GM19023 (cell line): ENCODE data around the gene DDX10.
A peak's percentile ranks its signal among the peaks of the same experiment; 100 is the strongest.

Source experiments
- ATAC-seq: cut with Tn5 transposase; IDR thresholded peaks from one replicate; pipeline ENCODE4 v1.9.1; 2021; ENCODE audit warnings: mild to moderate bottlenecking, moderate library complexity; ENCODE audit not compliant: unreplicated experiment

Gene DDX10

GRCh38 chr11:108929241-108929640 is 264.4 kb downstream of the DDX10 start:
- no peak for ATAC-seq

DNA sequence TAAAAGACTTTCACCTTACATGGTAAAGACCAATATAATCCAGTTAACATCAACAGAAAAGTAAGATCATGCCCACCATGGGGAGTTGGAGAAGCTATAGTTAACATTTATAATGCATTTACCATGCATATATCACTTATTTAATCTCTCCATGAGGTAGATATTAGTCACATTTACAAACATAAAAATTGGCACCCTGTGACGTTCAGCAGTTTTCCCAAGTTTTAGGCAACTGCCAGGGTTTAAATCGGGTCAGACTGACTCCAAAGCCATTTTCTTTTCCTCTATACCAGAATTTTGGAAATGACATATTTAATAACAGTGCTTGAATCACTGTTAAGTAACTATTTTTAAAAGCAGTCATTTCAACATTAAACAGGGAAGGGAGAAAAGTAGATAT is 266.3 kb downstream of the DDX10 start:
- no peak for ATAC-seq

- no peak for ATAC-seq
Observed at GRCh38 chr11:108933630-108934029, 268.8 kb downstream of the DDX10 start.

DNA sequence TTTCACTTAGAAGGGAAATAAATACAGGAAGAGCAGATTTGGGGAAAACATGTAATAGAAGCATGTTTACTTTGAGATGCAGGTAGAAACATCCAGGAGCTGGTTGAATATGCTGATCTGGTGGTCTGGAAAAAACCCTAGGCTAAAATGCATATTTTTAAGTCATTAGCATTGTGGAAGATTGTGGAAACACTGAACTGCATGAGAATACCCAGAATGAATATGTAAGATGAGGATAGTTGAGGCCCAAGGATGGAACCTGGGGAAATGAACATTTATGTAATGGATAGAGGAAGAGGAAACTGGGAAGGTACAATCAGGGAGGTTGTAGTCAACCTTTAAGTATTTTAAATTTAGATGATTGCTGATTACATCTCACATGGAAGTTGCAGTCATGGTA is 269.4 kb downstream of the DDX10 start:
- ATAC-seq = no peak

DNA sequence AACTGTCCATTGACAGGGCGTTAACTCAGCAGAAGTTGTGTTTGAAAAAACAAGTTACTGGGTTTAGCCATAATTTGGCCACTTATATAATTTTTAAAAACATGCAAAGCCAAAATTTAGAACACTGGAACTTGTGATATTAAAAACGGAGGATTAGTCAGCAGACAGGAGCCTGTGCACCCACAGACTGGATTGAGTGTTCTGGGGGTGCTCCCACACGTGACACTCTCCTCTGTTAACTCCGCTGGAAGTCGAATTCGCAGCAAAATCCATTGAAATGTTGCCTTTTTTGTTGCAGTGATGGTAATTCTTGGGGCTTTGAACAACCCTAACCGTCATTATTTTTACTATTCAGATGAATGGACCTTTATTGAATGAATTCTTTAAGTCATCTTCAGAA is 269.8 kb downstream of the DDX10 start:
- ATAC-seq = no peak

DNA sequence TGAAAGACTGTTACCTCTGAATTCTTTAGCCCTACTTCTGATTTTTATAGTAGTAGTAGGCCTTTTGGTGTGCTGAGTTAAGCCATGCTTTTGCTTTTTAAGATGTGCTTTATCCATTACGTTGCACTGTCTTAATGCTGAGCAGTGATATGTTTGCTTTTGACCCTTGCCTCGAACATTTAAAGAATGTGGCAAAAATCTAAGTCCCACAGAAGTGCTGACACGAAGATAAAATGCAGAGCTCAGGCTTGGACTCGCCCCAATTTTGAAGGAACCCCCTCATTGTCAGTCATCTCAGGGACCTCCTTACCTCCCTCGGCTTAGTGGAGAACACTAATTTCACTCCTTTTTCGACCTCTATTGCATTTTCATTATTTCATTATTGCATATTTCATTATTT is 272.9 kb downstream of the DDX10 start:
- ATAC-seq = no peak

- no peak for ATAC-seq
Observed at GRCh38 chr11:108938604-108939003, 273.7 kb downstream of the DDX10 start.

GRCh38 chr11:108939135-108939534 is 274.3 kb downstream of the DDX10 start:
- no peak for ATAC-seq

DNA sequence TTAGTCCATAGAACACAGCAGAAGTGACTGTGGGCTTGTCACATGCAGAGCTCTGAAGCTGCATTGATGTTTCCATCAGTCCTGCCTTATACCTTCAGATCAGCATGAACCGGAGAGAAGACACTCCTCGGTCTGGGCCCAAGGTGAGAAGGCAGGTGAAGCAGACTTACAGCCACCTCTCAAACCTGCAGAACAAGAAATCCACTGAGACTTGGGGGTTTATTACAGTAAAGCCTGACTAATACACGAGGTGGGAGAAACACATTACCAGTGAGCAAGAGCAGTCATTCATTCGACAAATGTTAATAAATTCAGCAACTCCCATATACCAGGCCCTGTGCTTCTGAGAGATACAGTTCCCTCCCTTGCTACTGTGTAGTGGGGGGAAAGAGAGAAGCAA is 279.0 kb downstream of the DDX10 start:
- no peak for ATAC-seq

GRCh38 chr11:108944471-108945178 is 279.8 kb downstream of the DDX10 start:
- no peak for ATAC-seq

- ATAC-seq = no peak
Observed at GRCh38 chr11:108945341-108945740, 280.5 kb downstream of the DDX10 start.

DNA sequence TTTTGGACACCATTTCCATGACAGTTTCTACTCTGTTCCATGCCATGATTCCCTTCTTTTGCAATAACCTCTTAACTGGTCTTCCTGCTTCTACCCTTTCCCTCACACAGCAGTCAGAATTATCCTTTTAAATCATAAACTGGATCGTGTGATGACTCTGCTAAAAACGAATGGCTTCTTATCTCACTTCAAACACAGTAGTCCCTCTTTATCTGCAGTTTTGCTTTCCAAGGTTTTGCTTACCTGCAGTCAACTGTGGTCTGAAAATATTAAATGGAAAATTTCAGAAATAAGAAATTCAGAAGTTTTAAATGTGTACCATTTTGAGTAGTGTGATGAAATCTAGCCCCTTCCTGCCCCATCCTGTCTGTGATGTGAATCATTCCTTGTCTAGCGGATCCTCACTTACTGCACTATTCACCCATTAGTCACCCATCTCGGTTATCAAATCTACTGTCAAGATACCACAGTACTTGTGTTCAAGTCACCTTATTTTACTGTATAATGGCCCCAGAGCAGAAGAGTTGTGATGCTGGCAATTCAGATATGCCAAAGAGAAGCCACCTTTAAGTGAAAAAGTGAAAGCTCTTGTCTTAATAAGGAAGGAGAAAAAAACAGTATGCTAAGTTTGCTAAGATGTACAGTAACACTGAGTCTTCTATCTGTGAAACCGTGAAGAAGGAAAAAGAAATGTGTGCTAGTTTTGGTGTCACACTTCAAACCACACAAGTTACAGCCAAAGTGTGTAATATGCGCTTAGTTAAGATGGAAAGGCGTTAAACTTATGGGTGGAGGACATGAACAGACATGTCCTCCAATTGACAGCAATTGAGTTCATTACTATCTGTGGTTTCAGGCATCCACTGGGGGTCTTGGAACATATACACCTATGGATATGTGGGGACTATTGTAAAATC is 283.0 kb downstream of the DDX10 start:
- no peak for ATAC-seq

GRCh38 chr11:108958368-108959104 is 293.7 kb downstream of the DDX10 start:
- peak; percentile 60 for ATAC-seq

- no peak for ATAC-seq
Observed at GRCh38 chr11:108959105-108959761, 294.4 kb downstream of the DDX10 start.

- no peak for ATAC-seq
Observed at GRCh38 chr11:108959874-108960273, 295.0 kb downstream of the DDX10 start.

GRCh38 chr11:108960501-108960900 is 295.6 kb downstream of the DDX10 start:
- ATAC-seq = no peak

DNA sequence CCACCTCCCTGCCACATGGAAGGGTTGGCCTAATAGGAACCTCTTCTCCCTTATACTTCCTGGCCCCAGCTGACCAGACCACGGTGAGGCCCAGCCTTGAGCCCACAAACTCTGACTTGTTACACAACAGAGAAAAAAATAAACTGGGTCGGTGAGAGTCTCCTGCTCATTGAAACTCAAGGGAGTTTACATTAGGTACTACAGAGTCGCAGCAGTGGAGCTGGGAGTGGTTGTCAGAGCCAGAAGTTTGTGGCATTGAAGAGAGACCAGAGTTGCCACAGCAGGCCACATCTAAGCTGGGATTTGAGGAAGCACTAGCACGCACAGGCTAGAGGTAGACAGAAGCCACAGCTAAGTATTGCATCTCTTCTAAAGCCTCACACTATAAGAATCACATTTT is 296.2 kb downstream of the DDX10 start:
- ATAC-seq = no peak

GRCh38 chr11:108963118-108963517 is 298.2 kb downstream of the DDX10 start:
- no peak for ATAC-seq

DNA sequence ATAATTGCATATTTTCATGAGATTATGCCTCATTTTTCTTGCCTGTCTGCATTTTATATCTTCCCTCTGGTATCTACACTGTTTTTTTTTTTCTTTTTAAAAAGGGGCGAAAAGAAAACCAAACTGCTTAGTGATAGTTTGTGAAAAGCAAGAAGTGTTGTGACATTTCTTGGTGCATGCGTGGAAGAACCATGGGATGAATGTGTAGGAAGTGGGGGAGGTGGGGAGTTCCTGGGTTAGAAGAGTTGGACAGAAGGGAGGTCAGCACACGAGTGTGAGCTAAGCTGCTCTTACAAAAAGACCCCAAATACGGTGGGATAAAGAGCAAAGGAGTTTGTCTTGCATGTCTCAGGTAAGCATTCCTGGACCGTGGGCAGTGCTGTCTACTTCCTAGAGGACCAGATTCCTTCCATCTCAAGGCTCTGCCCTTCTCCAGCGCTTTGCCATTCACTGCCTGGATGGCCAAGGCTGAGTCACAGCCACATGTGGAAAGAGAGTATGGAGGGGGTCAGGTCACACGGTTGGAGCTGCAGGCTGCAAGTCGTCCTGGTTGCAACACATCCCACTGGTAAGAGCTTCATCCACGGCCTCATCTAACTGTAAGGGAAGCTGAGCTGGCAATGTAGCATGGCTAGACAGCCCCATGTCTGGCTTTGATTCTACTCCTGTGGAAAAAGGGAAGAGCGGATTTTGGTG is 300.6 kb downstream of the DDX10 start:
- ATAC-seq = no peak

GRCh38 chr11:108966206-108966605 is 301.3 kb downstream of the DDX10 start:
- no peak for ATAC-seq
